Measurements from ENCODE around the gene UBL3. TPM values are rescaled to one million over a fixed set of nuclear protein-coding genes. Genes with fewer than 3 reads are reported as not detected.

UBL3 gene
- polyA plus RNA-seq, 2 of the 4 experiments (the other 2 are of a cell fraction), result 9.2 to 17.1 TPM

DNA sequence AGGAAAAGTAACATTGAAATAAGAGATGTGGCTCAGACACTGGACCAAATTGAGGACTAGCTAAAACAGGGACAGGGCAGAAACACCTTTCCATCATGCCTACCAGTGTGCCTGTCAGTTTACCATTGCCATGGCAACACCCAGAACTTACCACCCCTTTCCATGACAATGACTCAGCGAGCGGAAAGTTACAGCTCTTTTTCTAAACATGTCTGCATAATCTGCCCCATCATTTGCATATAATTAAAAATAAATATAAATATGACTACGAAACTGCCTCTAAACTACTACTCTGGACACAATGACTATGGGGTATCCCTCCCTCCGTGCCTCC, 96.0 kb downstream of the UBL3 start:
- DNase-seq (ENCODE audit: low read depth in 1 of 2, low spot score in 1 of 2), result peak in 1 of 2 experiments; percentile 60
- peaks cover 9% of the 10 kb centered on the region for H3K4me1 ChIP-seq
- no peaks in the 10 kb centered on the region for H3K9me3 ChIP-seq
- no peak overlapping the region for H3K4me2 ChIP-seq
- POLR2A ChIA-PET, result no interaction called here
- CTCF ChIA-PET, result no interaction called here
- no peak for FAIRE-seq
- TF ChIP-seq FOSL2 (IDR thresholded peaks at IDR 0.05), result no peak
- TF ChIP-seq FOSL2 (CRISPR knock-in tag; IDR thresholded peaks at IDR 0.05), result no peak
- TF ChIP-seq RCOR1 (IDR thresholded peaks at IDR 0.05; ENCODE audit: low read depth, low read length), result no peak
- TF ChIP-seq, protein P1, sequence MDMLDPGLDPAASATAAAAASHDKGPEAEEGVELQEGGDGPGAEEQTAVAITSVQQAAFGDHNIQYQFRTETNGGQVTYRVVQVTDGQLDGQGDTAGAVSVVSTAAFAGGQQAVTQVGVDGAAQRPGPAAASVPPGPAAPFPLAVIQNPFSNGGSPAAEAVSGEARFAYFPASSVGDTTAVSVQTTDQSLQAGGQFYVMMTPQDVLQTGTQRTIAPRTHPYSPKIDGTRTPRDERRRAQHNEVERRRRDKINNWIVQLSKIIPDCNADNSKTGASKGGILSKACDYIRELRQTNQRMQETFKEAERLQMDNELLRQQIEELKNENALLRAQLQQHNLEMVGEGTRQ (IDR thresholded peaks at IDR 0.05), result no peak
- TF ChIP-seq MAFK (IDR thresholded peaks at IDR 0.05; ENCODE audit: partially characterized antibody), result no peak
- no peak for TF ChIP-seq RARB (CRISPR knock-in tag; IDR thresholded peaks at IDR 0.05)
- no peak for TF ChIP-seq MYC (IDR thresholded peaks at IDR 0.05; ENCODE audit: borderline replicate concordance, low read length)
- TF ChIP-seq, protein P2, sequence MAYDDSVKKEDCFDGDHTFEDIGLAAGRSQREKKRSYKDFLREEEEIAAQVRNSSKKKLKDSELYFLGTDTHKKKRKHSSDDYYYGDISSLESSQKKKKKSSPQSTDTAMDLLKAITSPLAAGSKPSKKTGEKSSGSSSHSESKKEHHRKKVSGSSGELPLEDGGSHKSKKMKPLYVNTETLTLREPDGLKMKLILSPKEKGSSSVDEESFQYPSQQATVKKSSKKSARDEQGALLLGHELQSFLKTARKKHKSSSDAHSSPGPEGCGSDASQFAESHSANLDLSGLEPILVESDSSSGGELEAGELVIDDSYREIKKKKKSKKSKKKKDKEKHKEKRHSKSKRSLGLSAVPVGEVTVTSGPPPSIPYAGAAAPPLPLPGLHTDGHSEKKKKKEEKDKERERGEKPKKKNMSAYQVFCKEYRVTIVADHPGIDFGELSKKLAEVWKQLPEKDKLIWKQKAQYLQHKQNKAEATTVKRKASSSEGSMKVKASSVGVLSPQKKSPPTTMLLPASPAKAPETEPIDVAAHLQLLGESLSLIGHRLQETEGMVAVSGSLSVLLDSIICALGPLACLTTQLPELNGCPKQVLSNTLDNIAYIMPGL (CRISPR knock-in tag; IDR thresholded peaks at IDR 0.05; ENCODE audit: borderline replicate concordance), result no peak
- no peak for TF ChIP-seq HOXA7 (CRISPR knock-in tag; IDR thresholded peaks at IDR 0.05)
- TF ChIP-seq FOXS1 (CRISPR knock-in tag; IDR thresholded peaks at IDR 0.05), result no peak
- no peak for TF ChIP-seq JUN (IDR thresholded peaks at IDR 0.05)
- no peak for TF ChIP-seq TFCP2L1 (CRISPR knock-in tag; IDR thresholded peaks at IDR 0.05)
- no peak for TF ChIP-seq NPAS2 (CRISPR knock-in tag; IDR thresholded peaks at IDR 0.05; ENCODE audit: borderline replicate concordance)
- TF ChIP-seq, protein P3, sequence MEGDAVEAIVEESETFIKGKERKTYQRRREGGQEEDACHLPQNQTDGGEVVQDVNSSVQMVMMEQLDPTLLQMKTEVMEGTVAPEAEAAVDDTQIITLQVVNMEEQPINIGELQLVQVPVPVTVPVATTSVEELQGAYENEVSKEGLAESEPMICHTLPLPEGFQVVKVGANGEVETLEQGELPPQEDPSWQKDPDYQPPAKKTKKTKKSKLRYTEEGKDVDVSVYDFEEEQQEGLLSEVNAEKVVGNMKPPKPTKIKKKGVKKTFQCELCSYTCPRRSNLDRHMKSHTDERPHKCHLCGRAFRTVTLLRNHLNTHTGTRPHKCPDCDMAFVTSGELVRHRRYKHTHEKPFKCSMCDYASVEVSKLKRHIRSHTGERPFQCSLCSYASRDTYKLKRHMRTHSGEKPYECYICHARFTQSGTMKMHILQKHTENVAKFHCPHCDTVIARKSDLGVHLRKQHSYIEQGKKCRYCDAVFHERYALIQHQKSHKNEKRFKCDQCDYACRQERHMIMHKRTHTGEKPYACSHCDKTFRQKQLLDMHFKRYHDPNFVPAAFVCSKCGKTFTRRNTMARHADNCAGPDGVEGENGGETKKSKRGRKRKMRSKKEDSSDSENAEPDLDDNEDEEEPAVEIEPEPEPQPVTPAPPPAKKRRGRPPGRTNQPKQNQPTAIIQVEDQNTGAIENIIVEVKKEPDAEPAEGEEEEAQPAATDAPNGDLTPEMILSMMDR (IDR thresholded peaks at IDR 0.05), result no peak
- no peak for TF ChIP-seq HOXB5 (CRISPR knock-in tag; IDR thresholded peaks at IDR 0.05)
- no peak for TF ChIP-seq HOXB13 (CRISPR knock-in tag; IDR thresholded peaks at IDR 0.05; ENCODE audit: low read depth)
- no peak for TF ChIP-seq EHF (CRISPR knock-in tag; IDR thresholded peaks at IDR 0.05)
- TF ChIP-seq, protein P4, sequence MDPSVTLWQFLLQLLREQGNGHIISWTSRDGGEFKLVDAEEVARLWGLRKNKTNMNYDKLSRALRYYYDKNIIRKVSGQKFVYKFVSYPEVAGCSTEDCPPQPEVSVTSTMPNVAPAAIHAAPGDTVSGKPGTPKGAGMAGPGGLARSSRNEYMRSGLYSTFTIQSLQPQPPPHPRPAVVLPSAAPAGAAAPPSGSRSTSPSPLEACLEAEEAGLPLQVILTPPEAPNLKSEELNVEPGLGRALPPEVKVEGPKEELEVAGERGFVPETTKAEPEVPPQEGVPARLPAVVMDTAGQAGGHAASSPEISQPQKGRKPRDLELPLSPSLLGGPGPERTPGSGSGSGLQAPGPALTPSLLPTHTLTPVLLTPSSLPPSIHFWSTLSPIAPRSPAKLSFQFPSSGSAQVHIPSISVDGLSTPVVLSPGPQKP (IDR thresholded peaks at IDR 0.05; ENCODE audit: low read depth, low read length), result no peak
- TF ChIP-seq ZC3H11A (IDR thresholded peaks at IDR 0.05), result no peak
- TF ChIP-seq KDM5A (IDR thresholded peaks at IDR 0.05), result no peak
- peak overlapping the region; percentile 30 to 35; a peak in 1 of 6 replicates for H3K27ac ChIP-seq
- 72% methylated on average over 4 of the region's 4 CpGs for WGBS (ENCODE audit: missing lambda C conversion rate)
- ATAC-seq, result peak in 1 of 2 experiments; percentile 45; a peak in 1 of 6 replicates
- no peak overlapping the region for H3K4me3 ChIP-seq

DNA sequence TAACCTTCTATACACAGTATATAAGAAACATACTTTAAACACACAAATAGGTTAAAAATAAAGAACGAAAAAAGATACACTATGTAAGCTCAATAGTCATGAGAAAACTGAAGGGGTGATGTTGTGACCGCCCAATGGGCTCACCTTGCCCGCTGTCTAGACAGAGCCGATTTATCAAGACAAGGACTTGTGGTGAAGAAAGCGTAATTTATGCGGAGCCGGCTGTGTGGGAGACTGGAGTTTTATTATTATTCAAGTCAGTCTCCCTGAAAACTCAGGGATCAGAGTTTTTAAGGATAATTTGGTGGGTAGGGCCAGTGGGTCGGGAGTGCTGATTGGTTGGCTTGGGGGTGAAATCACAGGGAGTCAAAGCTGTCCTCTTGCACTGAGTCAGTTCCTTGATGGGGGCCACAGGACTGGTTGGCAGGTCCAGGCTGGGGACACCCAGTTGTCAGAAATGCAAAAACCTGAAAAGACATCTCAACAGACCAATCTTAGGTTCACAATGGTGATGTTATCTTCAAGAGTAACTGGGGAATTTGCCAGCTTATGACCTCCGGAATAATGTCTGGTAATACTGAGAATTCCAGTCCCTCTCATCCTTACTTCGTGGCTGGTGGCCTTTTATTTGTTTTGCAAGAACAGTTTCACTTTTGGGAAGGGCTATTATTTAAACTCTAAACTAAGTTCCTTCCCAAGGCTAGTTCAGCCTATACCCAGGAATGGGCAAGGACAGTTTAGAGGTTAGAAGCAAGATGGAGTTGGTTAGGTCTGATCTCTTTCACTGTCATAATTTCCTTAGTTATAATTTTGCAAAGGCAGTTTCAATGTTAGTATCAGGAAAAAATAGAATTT, 96.6 kb downstream of the UBL3 start:
- 0 out of 3 replicates have a peak overlapping the region, but pooled peaks have one; percentile 10 for H3K4me2 ChIP-seq
- peaks cover 9% of the 10 kb centered on the region for H3K4me1 ChIP-seq
- no peaks in the 10 kb centered on the region for H3K9me3 ChIP-seq
- FAIRE-seq (no peak), ATAC-seq (no peak), DNase-seq (ENCODE audit: low read depth in 1 of 2, low spot score in 1 of 2) (no peak)
- peak; percentile 69 for TF ChIP-seq ZSCAN20 (CRISPR knock-in tag; IDR thresholded peaks at IDR 0.05)
- TF ChIP-seq ZNF302 (CRISPR knock-in tag; IDR thresholded peaks at IDR 0.05), result peak; percentile 72; the same call in 1 of the 2 replicates
- TF ChIP-seq HOXB13 (CRISPR knock-in tag; IDR thresholded peaks at IDR 0.05; ENCODE audit: low read depth), result peak; percentile 39; the same call in 1 of the 2 replicates
- 0 out of 2 replicates have a peak, but pooled peaks have one; percentile 13 for TF ChIP-seq HOXB5 (CRISPR knock-in tag; IDR thresholded peaks at IDR 0.05)
- TF ChIP-seq EHF (CRISPR knock-in tag; IDR thresholded peaks at IDR 0.05), result peak; percentile 44; the same call in 1 of the 2 replicates
- TF ChIP-seq KDM1A (IDR thresholded peaks at IDR 0.05; ENCODE audit: low read depth), result no peak
- TF ChIP-seq HEYL (CRISPR knock-in tag; IDR thresholded peaks at IDR 0.05), result 0 out of 2 replicates have a peak, but pooled peaks have one; percentile 57
- no peak for TF ChIP-seq ESRRA (IDR thresholded peaks at IDR 0.05; ENCODE audit: borderline replicate concordance, low read length)
- no peak overlapping the region for H3K4me3 ChIP-seq
- POLR2A ChIA-PET, result no interaction called here
- WGBS (ENCODE audit: missing lambda C conversion rate), result 71% methylated on average over 10 of the region's 10 CpGs
- CTCF ChIA-PET, result interaction anchor here (1.4 kb wide), 1 partner anchor 246 kb away, joined by 4 read pairs; no protein-coding TSS in a partner anchor
- H3K27ac ChIP-seq, result no peak overlapping the region; a peak in 1 of 6 replicates
